ACC112 (cell line): ENCODE data around the gene TMEM79.

ENCODE experiments used
- H2AFZ ChIP-seq: fragments of 200-600 bp; sonication (generic); one replicate; pipeline ENCODE4 v1.6.0; 2017; ENCODE audit warnings: antibody characterized with exemption, low read length; ENCODE audit not compliant: unreplicated experiment
- H3K27ac ChIP-seq: fragments of 200-600 bp; sonication (generic); 2 replicates; pipeline ENCODE4 v1.5.1; 2014; ENCODE audit warnings: low read depth, mild to moderate bottlenecking, antibody characterized with exemption, low read length, moderate library complexity
- H3K27me3 ChIP-seq: fragments of 200-600 bp; sonication (generic); 2 replicates; pipeline ENCODE4 v1.6.1; 2014; ENCODE audit warnings: mild to moderate bottlenecking, antibody characterized with exemption, low read length, moderate library complexity, mixed read lengths; ENCODE audit not compliant: insufficient read depth
- H3K36me3 ChIP-seq: fragments of 200-600 bp; sonication (generic); 2 replicates; pipeline ENCODE4 v1.6.1; 2016; ENCODE audit warnings: mild to moderate bottlenecking, antibody characterized with exemption, low read length, moderate library complexity, mixed read lengths; ENCODE audit not compliant: insufficient read depth
- H3K4me1 ChIP-seq: fragments of 200-600 bp; sonication (generic); one replicate; pipeline ENCODE4 v1.6.1; 2016; ENCODE audit warnings: low read length, mixed read lengths; ENCODE audit not compliant: insufficient read depth, unreplicated experiment, control insufficient read depth
- H3K4me3 ChIP-seq: fragments of 200-600 bp; sonication (generic); 2 replicates; pipeline ENCODE4 v1.5.1; 2014; ENCODE audit warnings: mild to moderate bottlenecking, low read depth, low read length
- H3K79me2 ChIP-seq: fragments of 200-600 bp; sonication (generic); one replicate; pipeline ENCODE4 v1.6.0; 2016; ENCODE audit warnings: low read length; ENCODE audit not compliant: control insufficient read depth, unreplicated experiment, insufficient read depth

TMEM79 gene

DNA sequence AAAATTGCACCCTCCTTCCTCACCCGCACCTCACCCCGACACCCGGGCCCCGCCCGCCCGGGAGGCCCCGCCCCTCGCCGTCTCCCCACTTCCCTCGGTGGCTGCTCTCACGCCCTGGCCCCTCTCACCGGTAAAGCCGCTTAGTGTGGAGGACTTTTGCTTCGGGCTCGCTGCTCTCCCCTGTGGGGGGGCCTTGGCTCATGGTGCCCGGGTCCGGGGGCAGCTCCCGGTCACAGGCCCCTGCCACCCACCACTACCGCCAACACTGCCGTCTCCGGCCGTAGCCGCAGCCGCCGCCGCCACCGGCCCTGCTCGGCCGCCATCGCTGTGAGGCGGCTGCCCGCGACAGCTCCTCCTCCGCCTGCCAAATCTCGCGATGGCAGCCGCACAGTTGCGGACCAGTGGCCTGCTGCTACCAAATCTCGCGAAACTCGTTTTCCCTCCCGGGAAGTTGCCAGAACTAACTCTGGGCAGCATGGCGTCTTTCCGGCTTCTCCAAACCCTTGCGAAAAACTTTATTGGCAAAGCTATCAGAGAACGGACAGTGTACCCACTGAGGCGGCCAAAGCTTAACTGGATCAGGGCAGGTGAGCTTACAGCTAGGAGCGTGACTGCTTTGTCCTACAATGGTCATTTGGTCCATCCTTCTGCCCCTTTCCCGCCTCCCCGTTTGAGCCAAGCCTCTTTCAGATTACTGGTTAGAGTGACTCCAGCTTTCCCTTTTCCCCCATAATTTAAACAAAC, 1.5 kb upstream of the TMEM79 start, which contains the start of gene SMG5:
Gene SMG5, minus strand, starts transcription at position 347 of the 744 bp plus-strand sequence. Its CDS starts 145 bp downstream, at position 202.
- Histone ChIP-seq H3K4me1 (peaks cover 29% of the 10 kb centered on the region), H3K27me3 (no peaks in the 10 kb centered on the region), H3K4me3 (peak within 1 kb of the TSS; percentile 89), H3K79me2 (peaks cover 52% of the 10 kb centered on the region), H3K36me3 (peaks cover 7% of the 10 kb centered on the region; the same call in 1 of the 2 replicates), H2AFZ (peak within 1 kb of the TSS; percentile 70), H3K27ac (peak within 1 kb of the TSS; percentile 76)

DNA sequence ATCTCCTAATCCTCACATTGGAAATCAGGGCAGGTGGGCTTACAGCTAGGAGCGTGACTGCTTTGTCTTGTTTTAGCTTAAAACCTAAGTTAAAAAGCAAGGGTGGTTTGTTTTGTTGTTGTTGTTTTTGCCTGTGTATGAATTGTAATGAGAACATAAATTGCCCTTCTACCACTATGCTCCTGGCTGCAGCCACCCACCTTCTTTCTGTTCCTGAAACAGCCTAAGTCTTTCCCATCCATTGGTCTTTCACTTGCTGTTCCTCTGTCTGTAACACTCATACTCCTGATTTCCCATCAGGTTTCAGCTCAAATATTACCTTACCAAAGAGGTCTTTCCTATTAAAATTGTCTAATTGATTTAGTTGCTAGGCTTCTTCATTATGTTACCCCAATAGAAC, 604 bp upstream of the TMEM79 start:
- Histone ChIP-seq H3K36me3 (peaks cover 2% of the 10 kb centered on the region), H3K79me2 (peaks cover 49% of the 10 kb centered on the region), H3K4me3 (peak overlapping the region; percentile 89), H3K27me3 (no peaks in the 10 kb centered on the region), H2AFZ (peak overlapping the region; percentile 70), H3K4me1 (peaks cover 29% of the 10 kb centered on the region), H3K27ac (peak overlapping the region; percentile 76; the same call in 1 of the 2 replicates)

DNA sequence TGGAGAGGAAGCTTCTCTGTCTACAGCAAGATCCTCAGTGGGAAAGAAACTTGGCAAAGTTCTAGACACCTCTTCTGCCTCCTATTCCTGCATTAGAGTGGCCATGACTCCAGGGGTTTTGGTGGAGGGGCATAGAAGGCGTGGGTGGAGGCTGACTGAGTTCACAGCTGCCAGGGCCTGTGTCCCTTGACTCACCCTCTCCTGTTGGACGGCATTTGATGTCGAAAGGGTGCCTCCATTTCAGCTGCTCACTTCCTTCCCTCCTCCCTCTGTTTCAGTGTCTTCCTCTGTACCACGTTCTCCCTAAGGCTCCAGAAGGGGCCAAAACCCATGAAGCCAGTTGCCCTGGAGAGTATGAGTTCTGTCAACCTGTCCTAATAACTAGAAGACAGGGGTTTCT, 632 bp downstream of the TMEM79 start:
- H3K27ac ChIP-seq = 0 out of 2 replicates have a peak overlapping the region, but pooled peaks have one; percentile 13

DNA sequence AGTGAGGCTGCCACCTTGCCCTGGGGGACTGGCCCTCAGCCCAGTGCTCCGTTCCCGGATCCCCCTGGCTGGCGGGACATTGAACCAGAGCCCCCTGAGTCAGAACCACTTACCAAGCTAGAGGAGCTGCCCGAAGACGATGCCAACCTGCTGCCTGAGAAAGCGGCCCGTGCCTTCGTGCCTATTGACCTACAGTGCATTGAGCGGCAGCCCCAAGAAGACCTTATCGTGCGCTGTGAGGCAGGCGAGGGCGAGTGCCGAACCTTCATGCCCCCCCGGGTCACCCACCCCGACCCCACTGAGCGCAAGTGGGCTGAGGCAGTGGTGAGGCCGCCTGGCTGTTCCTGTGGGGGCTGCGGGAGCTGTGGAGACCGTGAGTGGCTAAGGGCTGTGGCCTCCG, 1.3 kb downstream of the TMEM79 start:
- Histone ChIP-seq H2AFZ (no peak overlapping the region), H3K27ac (no peak overlapping the region), H3K79me2 (peaks cover 30% of the 10 kb centered on the region), H3K4me1 (peaks cover 29% of the 10 kb centered on the region), H3K36me3 (peaks cover 10% of the 10 kb centered on the region), H3K27me3 (no peaks in the 10 kb centered on the region), H3K4me3 (no peak overlapping the region)

More for the DNA sequence above, 632 bp downstream of the TMEM79 start:
- peaks cover 8% of the 10 kb centered on the region for H3K36me3 ChIP-seq
- H3K79me2 ChIP-seq = peaks cover 37% of the 10 kb centered on the region
- H3K27me3 ChIP-seq = no peaks in the 10 kb centered on the region
- no peak overlapping the region for H2AFZ ChIP-seq
- H3K4me1 ChIP-seq = peaks cover 29% of the 10 kb centered on the region
- H3K4me3 ChIP-seq = no peak overlapping the region

DNA sequence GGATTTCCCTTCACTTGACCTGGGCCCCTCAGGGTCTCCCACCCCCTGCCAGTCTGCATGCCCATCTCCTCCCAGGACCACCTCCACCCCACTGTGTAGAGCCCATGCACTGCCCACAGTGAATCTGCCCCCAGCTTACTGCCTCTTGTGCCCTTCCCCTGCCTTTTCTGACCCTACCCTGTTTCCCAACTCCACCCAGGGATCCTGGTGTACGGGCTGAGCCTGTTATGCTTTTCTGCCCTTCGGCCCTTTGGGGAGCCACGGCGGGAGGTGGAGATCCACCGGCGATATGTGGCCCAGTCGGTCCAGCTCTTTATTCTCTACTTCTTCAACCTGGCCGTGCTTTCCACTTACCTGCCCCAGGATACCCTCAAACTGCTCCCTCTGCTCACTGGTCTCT, 1.9 kb downstream of the TMEM79 start:
- H3K27ac ChIP-seq = no peak overlapping the region
- no peaks in the 10 kb centered on the region for H3K27me3 ChIP-seq
- H3K4me3 ChIP-seq = no peak overlapping the region
- peaks cover 10% of the 10 kb centered on the region for H3K36me3 ChIP-seq
- H2AFZ ChIP-seq = no peak overlapping the region
- H3K4me1 ChIP-seq = peaks cover 26% of the 10 kb centered on the region
- H3K79me2 ChIP-seq = peaks cover 24% of the 10 kb centered on the region

DNA sequence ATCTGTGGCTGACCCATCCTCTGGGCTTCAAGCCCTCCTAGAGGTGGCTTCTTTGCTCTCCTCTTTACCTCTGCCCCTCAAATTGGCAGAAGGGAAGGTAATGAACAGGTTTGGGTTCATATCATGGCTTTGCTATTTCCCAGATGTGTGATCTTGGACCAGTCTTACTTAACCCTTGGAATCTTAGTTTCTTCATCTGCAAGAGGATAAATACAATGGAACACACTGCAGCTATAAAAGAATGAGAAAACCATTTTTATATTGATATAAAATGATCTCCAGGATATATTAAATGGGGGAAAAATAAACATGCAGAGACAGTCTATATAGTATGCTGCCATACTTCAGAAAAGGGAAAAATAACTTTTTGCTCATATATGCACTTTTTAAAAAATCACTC, 5.7 kb downstream of the TMEM79 start:
- H3K79me2 ChIP-seq = peaks cover 13% of the 10 kb centered on the region
- no peaks in the 10 kb centered on the region for H3K27me3 ChIP-seq
- H3K27ac ChIP-seq = no peak overlapping the region
- H3K4me3 ChIP-seq = no peak overlapping the region
- peaks cover 10% of the 10 kb centered on the region for H3K36me3 ChIP-seq
- H3K4me1 ChIP-seq = peaks cover 20% of the 10 kb centered on the region
- H2AFZ ChIP-seq = no peak overlapping the region

DNA sequence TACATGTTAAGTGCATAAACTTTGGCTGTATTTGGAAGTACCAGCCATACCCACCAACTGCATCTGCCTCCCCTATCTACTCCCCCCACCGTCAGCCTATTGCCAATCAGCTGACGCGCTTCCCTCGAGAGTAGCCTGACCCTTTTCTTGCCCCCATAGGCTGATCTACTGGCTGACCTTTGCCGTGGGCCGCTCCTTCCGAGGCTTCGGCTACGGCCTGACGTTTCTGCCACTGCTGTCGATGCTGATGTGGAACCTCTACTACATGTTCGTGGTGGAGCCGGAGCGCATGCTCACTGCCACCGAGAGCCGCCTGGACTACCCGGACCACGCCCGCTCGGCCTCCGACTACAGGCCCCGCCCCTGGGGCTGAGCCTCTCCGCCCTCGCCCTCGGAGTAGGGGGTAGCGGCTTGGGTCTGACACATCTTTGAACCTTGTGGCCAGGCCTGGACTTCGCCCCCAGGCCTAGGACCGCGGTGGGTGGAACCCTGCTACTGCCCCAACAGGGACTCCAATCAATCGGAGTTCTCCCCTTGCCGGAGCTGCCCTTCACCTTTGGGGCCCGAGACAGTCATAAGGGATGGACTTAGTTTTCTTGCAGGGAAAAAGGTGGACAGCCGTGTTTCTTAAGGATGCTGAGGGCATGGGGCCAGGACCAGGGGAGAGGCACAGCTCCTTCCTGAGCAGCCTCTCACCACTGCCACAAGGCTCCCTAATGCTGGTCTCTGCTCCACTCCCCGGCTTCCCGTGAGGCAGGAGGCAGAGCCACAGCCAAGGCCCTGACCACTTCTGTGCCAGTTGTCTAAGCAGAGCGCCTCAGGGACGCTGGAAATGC, 7.3 kb downstream of the TMEM79 start:
- peaks cover 10% of the 10 kb centered on the region for H3K36me3 ChIP-seq
- H3K4me3 ChIP-seq = peak overlapping the region; percentile 81
- H3K27ac ChIP-seq = peak overlapping the region; percentile 47
- H3K79me2 ChIP-seq = peaks cover 17% of the 10 kb centered on the region
- H3K4me1 ChIP-seq = peaks cover 21% of the 10 kb centered on the region
- peak overlapping the region; percentile 26 for H2AFZ ChIP-seq
- no peaks in the 10 kb centered on the region for H3K27me3 ChIP-seq

DNA sequence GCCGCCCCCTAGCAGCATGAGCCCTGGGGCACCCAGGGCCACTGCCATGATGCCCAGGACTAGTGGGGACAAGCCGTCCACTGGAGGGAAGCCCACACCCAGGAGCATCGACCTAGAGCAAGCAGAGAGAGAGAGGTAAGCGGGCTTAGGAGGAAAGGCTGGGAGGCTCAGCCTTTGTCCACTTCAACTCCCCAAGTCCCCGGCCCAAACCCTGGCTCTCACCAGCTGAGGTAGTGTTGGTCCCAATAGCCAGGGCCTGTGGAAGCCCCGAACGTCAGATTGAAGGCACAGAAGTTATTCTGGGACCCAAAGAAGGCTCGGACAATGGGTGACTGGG, 8.9 kb downstream of the TMEM79 start:
- Histone ChIP-seq H3K4me3 (no peak overlapping the region), H3K4me1 (peaks cover 21% of the 10 kb centered on the region), H3K27me3 (no peaks in the 10 kb centered on the region), H3K36me3 (peaks cover 10% of the 10 kb centered on the region), H3K79me2 (peaks cover 17% of the 10 kb centered on the region), H2AFZ (no peak overlapping the region), H3K27ac (no peak overlapping the region)

DNA sequence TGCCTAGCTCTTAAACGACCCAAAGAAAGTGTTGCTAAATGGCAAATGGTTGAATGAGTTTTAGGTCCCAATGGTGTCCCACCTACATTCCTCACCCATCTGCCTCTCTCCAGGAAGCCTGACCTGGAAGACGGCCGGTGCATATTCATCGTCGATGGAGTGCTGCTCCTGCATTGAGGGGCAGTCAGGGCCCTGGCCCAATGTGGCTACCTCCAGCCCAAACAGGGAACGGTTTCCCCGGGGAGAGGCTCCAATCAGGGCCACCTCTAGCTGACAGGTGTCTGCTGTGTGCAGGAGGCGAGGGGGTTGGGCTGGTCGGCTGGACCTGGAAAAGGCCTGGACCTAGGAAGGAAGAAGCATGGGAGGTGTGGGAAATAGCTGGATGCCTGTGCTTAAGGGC, 9.8 kb downstream of the TMEM79 start:
- Histone ChIP-seq H3K4me3 (no peak overlapping the region; the same call in 1 of the 2 replicates), H3K27ac (no peak overlapping the region), H3K36me3 (peaks cover 5% of the 10 kb centered on the region), H3K79me2 (peaks cover 17% of the 10 kb centered on the region), H3K4me1 (peaks cover 21% of the 10 kb centered on the region), H3K27me3 (no peaks in the 10 kb centered on the region), H2AFZ (no peak overlapping the region)

DNA sequence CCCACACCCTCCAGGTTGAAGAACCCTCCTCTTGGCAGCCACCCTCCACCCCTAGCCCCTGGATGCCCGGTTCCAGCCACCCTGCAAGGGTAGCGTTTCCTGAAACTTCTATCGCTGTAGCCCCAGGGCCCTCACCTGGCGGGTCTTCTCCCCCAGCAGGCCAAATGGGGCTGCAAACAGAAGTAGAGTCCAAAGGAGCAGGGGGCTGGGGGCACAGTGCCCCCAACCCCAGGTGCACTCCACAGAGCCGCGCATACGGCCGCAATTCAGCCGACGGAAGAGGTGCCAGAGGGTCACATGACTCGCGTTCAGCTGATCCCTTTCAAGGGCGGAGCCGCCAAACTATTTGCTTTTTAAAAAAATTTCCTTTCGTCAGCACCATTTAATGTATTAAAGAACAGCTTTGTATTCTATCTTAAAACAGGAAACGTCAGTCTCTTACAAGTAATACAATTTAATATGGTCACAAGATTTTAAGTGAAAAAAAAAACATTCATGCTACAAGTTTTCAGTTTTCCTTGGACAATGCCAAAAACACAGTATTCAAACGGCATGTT, 11.3 kb downstream of the TMEM79 start, which contains the start of gene GLMP:
Gene GLMP, minus strand, starts transcription at position 289 of the 557 bp plus-strand sequence. Its CDS starts 34 bp downstream, at position 255.
- Histone ChIP-seq H3K4me3 (peak within 1 kb of the TSS; percentile 93), H3K4me1 (peaks cover 21% of the 10 kb centered on the region), H3K36me3 (no peaks in the 10 kb centered on the region), H3K79me2 (peaks cover 17% of the 10 kb centered on the region), H3K27ac (no peak within 1 kb of the TSS), H2AFZ (peak within 1 kb of the TSS; percentile 93), H3K27me3 (no peaks in the 10 kb centered on the region)
